Ishikawa (cell line): Measurements from ENCODE around the gene BBS9.

ENCODE experiments used
- CEBPB ChIP-seq: IDR thresholded peaks from 2 replicates; pipeline ENCODE4 v1.6.1; 2012
- CREB1 ChIP-seq: IDR thresholded peaks from 2 replicates; pipeline ENCODE4 v1.6.1; 2012; ENCODE audit warnings: low read depth
- EGR1 ChIP-seq: IDR thresholded peaks from 2 replicates; pipeline ENCODE4 v1.6.1; 2012
- EP300 ChIP-seq: IDR thresholded peaks from 2 replicates; pipeline ENCODE4 v1.6.1; 2012; ENCODE audit warnings: borderline replicate concordance
- FOXM1 ChIP-seq: IDR thresholded peaks from 2 replicates; pipeline ENCODE4 v1.6.1; 2012; ENCODE audit warnings: low read depth, borderline replicate concordance
- MAX ChIP-seq: IDR thresholded peaks from 2 replicates; pipeline ENCODE4 v1.6.1; 2012
- NFIC ChIP-seq: IDR thresholded peaks from 2 replicates; pipeline ENCODE4 v1.6.1; 2012
- RAD21 ChIP-seq: IDR thresholded peaks from 2 replicates; pipeline ENCODE4 v1.6.1; 2012; ENCODE audit warnings: low read depth
- REST ChIP-seq: IDR thresholded peaks from 2 replicates; pipeline ENCODE4 v1.6.1; 2012; ENCODE audit warnings: low read depth, mild to moderate bottlenecking
- TAF1 ChIP-seq: IDR thresholded peaks from 2 replicates; pipeline ENCODE4 v1.6.1; 2012; ENCODE audit warnings: low read depth, mild to moderate bottlenecking
- TCF12 ChIP-seq: IDR thresholded peaks from 2 replicates; pipeline ENCODE4 v1.6.1; 2012; ENCODE audit warnings: low read depth
- TEAD4 ChIP-seq: IDR thresholded peaks from 2 replicates; pipeline ENCODE4 v1.6.1; 2012
- USF1 ChIP-seq: IDR thresholded peaks from 2 replicates; pipeline ENCODE4 v1.6.1; 2012
- YY1 ChIP-seq: IDR thresholded peaks from 2 replicates; pipeline ENCODE4 v1.6.1; 2012; ENCODE audit warnings: low read depth
- ZBTB7A ChIP-seq: IDR thresholded peaks from 2 replicates; pipeline ENCODE4 v1.6.1; 2012; ENCODE audit warnings: low read depth

The BBS9 gene

GRCh38 chr7:33550979-33551378, 421.6 kb downstream of the BBS9 start:
- TF ChIP-seq TAF1 (no peak), NFIC (no peak), CREB1 (no peak), CEBPB (no peak), REST (no peak), TCF12 (no peak), YY1 (no peak), EGR1 (no peak), EP300 (no peak), FOXM1 (no peak), TEAD4 (no peak), RAD21 (no peak), USF1 (no peak), ZBTB7A (no peak), MAX (no peak)

GRCh38 chr7:33554046-33554445, 424.7 kb downstream of the BBS9 start:
- TF ChIP-seq FOXM1 (no peak), TAF1 (no peak), YY1 (no peak), RAD21 (no peak), ZBTB7A (no peak), CEBPB (no peak), EP300 (no peak), NFIC (no peak), TCF12 (no peak), REST (no peak), USF1 (no peak), TEAD4 (no peak), EGR1 (no peak), MAX (no peak), CREB1 (no peak)

- TF ChIP-seq REST (no peak), EP300 (no peak), NFIC (no peak), RAD21 (no peak), EGR1 (no peak), USF1 (no peak), TCF12 (no peak), TEAD4 (no peak), YY1 (no peak), FOXM1 (no peak), ZBTB7A (no peak), MAX (no peak), CREB1 (no peak)
These were observed 425.2 kb downstream of the BBS9 start for GRCh38 chr7:33554576-33554975.

- TF ChIP-seq FOXM1 (no peak), CEBPB (no peak), EGR1 (no peak), ZBTB7A (no peak), USF1 (no peak), YY1 (no peak), RAD21 (no peak), MAX (no peak), TEAD4 (no peak), CREB1 (no peak), TAF1 (no peak), EP300 (no peak), TCF12 (no peak), NFIC (no peak), REST (no peak)
These were observed 427.1 kb downstream of the BBS9 start for GRCh38 chr7:33556472-33556871.
